SHP77 treated with DMSO at 0.1 percent for 48 hours (cell line): ENCODE results near the gene SRC.

Source experiments
- DNase-seq: peaks from one replicate; lab custom pipeline; 2025; lab: John Stamatoyannopoulos, UW

Gene SRC

DNA sequence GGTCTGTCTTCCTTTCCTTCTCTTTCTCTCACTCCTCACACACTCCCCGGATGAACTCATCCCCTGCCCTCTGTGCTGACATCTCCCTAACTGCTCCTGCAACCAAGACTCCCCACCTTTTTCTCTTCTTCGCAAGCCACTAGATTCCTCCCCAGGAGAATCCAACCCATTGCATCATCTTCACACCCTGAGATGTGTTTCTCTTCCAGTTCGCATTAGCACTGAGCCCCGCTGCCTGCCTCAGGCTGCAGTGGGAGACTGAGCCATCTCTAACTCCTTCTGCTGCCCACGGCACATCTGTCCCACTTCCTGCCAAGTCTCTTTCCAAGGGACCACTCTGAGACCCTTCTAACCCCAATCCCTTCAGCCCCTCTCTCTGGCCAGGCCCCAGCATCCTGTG, 107.9 kb downstream of the SRC start:
- DNase-seq = no peak

DNA sequence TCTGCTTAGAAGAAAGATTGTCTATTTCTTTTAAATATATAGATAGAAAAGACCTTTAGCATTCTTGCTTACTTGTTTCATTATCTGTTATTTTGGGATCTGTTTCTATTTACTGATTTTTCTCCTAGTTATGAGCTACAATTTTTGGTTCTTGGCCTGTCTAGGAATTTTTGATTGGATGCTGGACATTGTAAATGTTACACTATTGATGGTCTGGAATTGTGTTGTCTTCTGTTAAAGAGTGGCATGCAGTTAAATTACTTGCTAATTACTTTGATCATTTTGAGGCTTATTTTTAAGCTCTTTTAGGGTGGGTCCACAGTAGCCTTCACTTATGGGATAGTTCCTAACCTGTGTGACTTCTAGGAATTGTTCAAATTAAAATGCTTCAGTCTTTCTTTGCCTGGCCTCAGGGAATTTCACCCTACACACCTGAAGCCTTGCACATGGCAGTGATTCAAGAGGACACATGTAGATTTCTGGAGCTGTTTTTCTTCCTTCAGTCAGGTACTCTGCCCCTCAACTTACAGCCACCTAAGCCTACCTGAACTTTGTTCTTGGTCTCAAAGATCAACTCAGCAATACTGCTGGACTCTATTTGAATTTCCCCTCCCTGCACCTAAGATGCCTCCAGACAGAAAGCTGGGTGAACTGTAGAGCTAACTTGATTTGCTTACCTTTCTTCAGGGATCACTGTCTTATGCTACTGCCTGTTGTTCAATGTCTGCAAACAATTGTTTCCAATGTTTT, 108.9 kb downstream of the SRC start:
- no peak for DNase-seq
